Measurements from ENCODE around the gene FRMD4B.

GRCh38 chr3:69420781-69421520 lies 35.1 kb upstream of the FRMD4B start:
- TF ChIP-seq CTCF (IDR thresholded peaks at IDR 0.05) (no peak), POLR2A (IDR thresholded peaks at IDR 0.05) (no peak), EP300 (IDR thresholded peaks at IDR 0.05) (no peak)
